ENCODE data around the gene PCNA. TPM values are rescaled to one million over a fixed set of nuclear protein-coding genes. Genes with fewer than 3 reads are reported as not detected.

PCNA gene
- total and polyA plus RNA-seq, 2 of the 4 experiments (the other 2 are of a cell fraction) = 155 to 213 TPM

- H3K23ac ChIP-seq (ENCODE audit: low read depth, low read length) = peak overlapping the region; percentile 75; the same call in 1 of the 2 replicates
- no peak for DNase-seq
- peaks cover 4% of the 10 kb centered on the region; the same call in 1 of the 2 replicates for H3K36me3 ChIP-seq (ENCODE audit: control insufficient read depth, insufficient read depth, low read length)
- H3K56ac ChIP-seq (ENCODE audit: extremely low read depth, insufficient read depth, low read length) = no peak overlapping the region
- peak overlapping the region in 1 of 2 experiments; percentile 39; a peak in 1 of 4 replicates for H4K8ac ChIP-seq (ENCODE audit: low read depth in 2 of 2, low read length in 2 of 2)
- ATAC-seq (ENCODE audit: low read depth) = no peak
- 0 out of 2 replicates have a peak overlapping the region, but pooled peaks have one; percentile 60 for H4K91ac ChIP-seq (ENCODE audit: insufficient read depth, low read depth, low read length)
- H2AK9ac ChIP-seq (replicated peaks; ENCODE audit: low read depth, low read length, poor library complexity) = no peak overlapping the region
- no peaks in the 10 kb centered on the region for H3K9me3 ChIP-seq (ENCODE audit: control insufficient read depth, insufficient read depth, low read length)
- no peak overlapping the region for H3K27ac ChIP-seq (ENCODE audit: insufficient read depth, low read length)
- intact Hi-C loops (cut with micrococcal nuclease) (no loop called here), dilution Hi-C loops (cut with HindIII; ENCODE audit: low sequenced_read_pairs, unreplicated experiment) (no loop called here), in situ Hi-C loops (cut with MboI; ENCODE audit: low sequenced_read_pairs) (no loop called here)
- no TSS peak for BruUV-seq (replicated peaks)
- H4K20me1 ChIP-seq (ENCODE audit: insufficient read depth, low read length) = peaks cover 30% of the 10 kb centered on the region; the same call in 1 of the 2 replicates
- no peak overlapping the region for H3K4me3 ChIP-seq (ENCODE audit: insufficient read depth, low read depth, low read length)
- H3K27me3 ChIP-seq (ENCODE audit: control insufficient read depth, insufficient read depth, low read length) = no peaks in the 10 kb centered on the region
- H3K4ac ChIP-seq (ENCODE audit: low read depth, low read length) = peak overlapping the region; percentile 54; the same call in 1 of the 2 replicates
- peaks cover 25% of the 10 kb centered on the region for H3K9me1 ChIP-seq (ENCODE audit: insufficient read depth, low read length)
- peaks cover 14% of the 10 kb centered on the region for H3K4me1 ChIP-seq (ENCODE audit: control insufficient read depth, insufficient read depth, low read length)
- H2BK120ac ChIP-seq (ENCODE audit: low read depth, low read length) = peak overlapping the region; percentile 66; the same call in 1 of the 2 replicates
- WGBS, 2 experiments (ENCODE audit: extremely low coverage in 2 of 2, insufficient read length in 1 of 2) = 90% methylated on average over 2 of the region's 5 CpGs; no CpG with 5 or more reads in 1 of the 2 experiments
- peak overlapping the region; percentile 53; the same call in 1 of the 2 replicates for H3K4me2 ChIP-seq (ENCODE audit: low read depth, low read length)
- H2AK5ac ChIP-seq (ENCODE audit: low read depth, low read length) = no peak overlapping the region; the same call in 1 of the 2 replicates
- TF ChIP-seq RFX5 (IDR thresholded peaks at IDR 0.05; ENCODE audit: low read depth, low read length) = no peak
- no peak for TF ChIP-seq CEBPB (IDR thresholded peaks at IDR 0.05; ENCODE audit: low read depth, low read length)
- TF ChIP-seq ELK1 (IDR thresholded peaks at IDR 0.05; ENCODE audit: borderline replicate concordance, low read depth, low read length) = no peak
- no peak overlapping the region for H4K5ac ChIP-seq (ENCODE audit: low read depth, low read length)
- peak overlapping the region; percentile 68 for H2BK5ac ChIP-seq (ENCODE audit: low read depth, low read length, poor library complexity, severe bottlenecking)
- ChIA-PET POLR2A (ENCODE audit: unreplicated experiment) (no interaction called here), CTCF (no interaction called here)
- H3K9ac ChIP-seq (ENCODE audit: low read depth, low read length) = no peak overlapping the region
- no peak overlapping the region; the same call in 2 of the 3 replicates for H2BK15ac ChIP-seq (ENCODE audit: low read depth, low read length)
- peak overlapping the region; percentile 8; the same call in 1 of the 2 replicates for H3K18ac ChIP-seq (ENCODE audit: low read depth, low read length)
- peak overlapping the region; percentile 83; the same call in 1 of the 2 replicates for H2BK20ac ChIP-seq (ENCODE audit: low read depth, low read length)
- peak overlapping the region; percentile 84 for H3K14ac ChIP-seq (replicated peaks; ENCODE audit: low read depth, low read length)
- H2AFZ ChIP-seq (replicated peaks; ENCODE audit: low read length, poor library complexity) = no peak overlapping the region
- H3K79me1 ChIP-seq (ENCODE audit: low read depth in 1 of 2, low read length in 2 of 2) = peaks cover 38 to 74% of the 10 kb centered on the region in 2 experiments
Observed at GRCh38 chr20:5131502-5131901, 11.7 kb upstream of the PCNA start.
